Keratinocyte (primary cell): ENCODE data around the gene WDR76. TPM values are rescaled to one million over a fixed set of nuclear protein-coding genes. Genes with fewer than 3 reads are reported as not detected.
"Not testable (repeated sequence)": the region's sequence is repeated elsewhere in the genome, so short reads cannot be mapped to it uniquely, and the experiment has no call there.

ENCODE experiments used
- DNase-seq: peaks from one replicate; pipeline ENCODE4 v3.0.0-alpha.2; 2011; ENCODE audit warnings: low read depth, missing footprints, low spot score
- FAIRE-seq: peaks from 2 replicates; lab custom pipeline; 2011; peaks lifted over from hg19 to GRCh38; lab: Jason Lieb, UNC
- H2AFZ ChIP-seq: 2 replicates; pipeline ENCODE4 v1.6.0; 2012; ENCODE audit warnings: low read length, control low read depth, inconsistent platforms; ENCODE audit not compliant: control insufficient read depth
- H3K27ac ChIP-seq: 2 replicates; pipeline ENCODE4 v1.5.1; 2011; ENCODE audit warnings: low read length; ENCODE audit not compliant: control insufficient read depth, insufficient read depth
- H3K27me3 ChIP-seq: 3 replicates; pipeline ENCODE4 v1.6.0; 2011; ENCODE audit warnings: low read length; ENCODE audit not compliant: control insufficient read depth, insufficient read depth; ENCODE audit errors: extremely low read depth
- H3K36me3 ChIP-seq, 2 experiments: 2 replicates in 1 of 2; 3 replicates in 1 of 2; pipeline ENCODE4 v1.5.1; 2011; ENCODE audit warnings: low read length in 2 of 2, mild to moderate bottlenecking in 1 of 2; ENCODE audit not compliant: control insufficient read depth in 2 of 2, insufficient read depth in 2 of 2; ENCODE audit errors: extremely low read depth in 1 of 2
- H3K4me1 ChIP-seq: 3 replicates; pipeline ENCODE4 v1.5.1; 2011; ENCODE audit warnings: low read length; ENCODE audit not compliant: control insufficient read depth, insufficient read depth; ENCODE audit errors: extremely low read depth
- H3K4me2 ChIP-seq: 3 replicates; pipeline ENCODE4 v1.6.0; 2011; ENCODE audit warnings: low read depth, low read length; ENCODE audit not compliant: control insufficient read depth, insufficient read depth; ENCODE audit errors: extremely low read depth
- H3K4me3 ChIP-seq, 3 experiments: fragments of 200-600 bp in 1 of 3; sonication (generic) in 1 of 3; 2 replicates in 2 of 3; 3 replicates in 1 of 3; pipeline ENCODE4 v1.5.1; 2011 to 2016; ENCODE audit warnings: low read length in 3 of 3, mild to moderate bottlenecking in 3 of 3, control low read depth in 2 of 3, inconsistent platforms in 1 of 3, low read depth in 1 of 3, mixed read lengths in 1 of 3, mixed run types in 1 of 3, moderate library complexity in 1 of 3; ENCODE audit not compliant: control insufficient read depth in 2 of 3, insufficient read depth in 2 of 3; ENCODE audit errors: extremely low read depth in 1 of 3
- H3K79me2 ChIP-seq: 2 replicates; pipeline ENCODE4 v1.6.0; 2012; ENCODE audit warnings: low read length; ENCODE audit not compliant: control insufficient read depth, insufficient read depth
- H3K9ac ChIP-seq: 3 replicates; pipeline ENCODE4 v1.6.0; 2011; ENCODE audit warnings: low read length; ENCODE audit not compliant: control insufficient read depth, insufficient read depth; ENCODE audit errors: extremely low read depth
- H3K9me1 ChIP-seq: 3 replicates; pipeline ENCODE4 v1.6.0; 2011; ENCODE audit warnings: low read length; ENCODE audit not compliant: control insufficient read depth, insufficient read depth; ENCODE audit errors: extremely low read depth
- H3K9me3 ChIP-seq: 2 replicates; pipeline ENCODE4 v1.5.1; 2012; ENCODE audit warnings: low read depth, low read length; ENCODE audit not compliant: control insufficient read depth
- H4K20me1 ChIP-seq: 3 replicates; pipeline ENCODE4 v1.6.0; 2011; ENCODE audit warnings: low read length; ENCODE audit not compliant: control insufficient read depth, insufficient read depth; ENCODE audit errors: extremely low read depth
- CTCF ChIP-seq, 3 experiments: IDR thresholded peaks in 1 of 3; conservative IDR thresholded peaks in 1 of 3; optimal IDR thresholded peaks in 1 of 3; 2 replicates in 2 of 3; 3 replicates in 1 of 3; pipeline versions ENCODE3 to v1.5.1; 2011; ENCODE audit warnings: low read length in 3 of 3, mild to moderate bottlenecking in 3 of 3, moderate library complexity in 2 of 3, control low read depth in 1 of 3, inconsistent platforms in 1 of 3; ENCODE audit not compliant: insufficient read depth in 2 of 3; ENCODE audit errors: extremely low read depth in 1 of 3
- EZH2 ChIP-seq: IDR thresholded peaks from one replicate; pipeline ENCODE4 v1.6.1; 2012; ENCODE audit warnings: inconsistent platforms, mild to moderate bottlenecking, low read length, moderate library complexity
- dilution Hi-C: fragments of 300-500 bp; cut with MboI; formaldehyde crosslinking; loops from one replicate; pipeline ENCODE4 v1.7.0; 2020; ENCODE audit warnings: low sequenced_read_pairs; ENCODE audit not compliant: extremely low pct_ligation_motif_present
- polyA plus RNA-seq, 5 experiments: library from polyadenylated mRNA; depleted of rRNA in 3 of 5; stranded (reverse) in 3 of 5; stranded (forward) in 1 of 5; unstranded in 1 of 5; fragments of >200 nt; gene quantifications; 1 replicate in 1 of 5; 2 replicates in 3 of 5; 3 replicates in 1 of 5; pipeline versions ENCODE4 v1.2.1 to v1.2.3, GENCODE V29; 2011 to 2012; ENCODE audit warnings: missing spikeins in 2 of 5, low read depth in 1 of 5, low replicate concordance in 1 of 5

Gene WDR76
- polyA plus RNA-seq, 1 donor (not counting 4 experiments of a cell fraction or from before 2014, with no cell fraction given): 4.7 TPM

GRCh38 chr15:43826029-43826507, 734 bp upstream of the WDR76 start:
- DNase-seq: no peak
- Histone ChIP-seq H3K79me2 (peaks cover 31% of the 10 kb centered on the region), H3K4me2 (peak overlapping the region; percentile 96), H3K4me1 (peaks cover 16% of the 10 kb centered on the region), H3K9me3 (no peaks in the 10 kb centered on the region), H3K9ac (peak overlapping the region; percentile 80), H3K4me3 (peak overlapping the region in 2 of 3 experiments; percentile 66 to 73), H3K9me1 (no peaks in the 10 kb centered on the region), H3K36me3 (no peaks in the 10 kb centered on the region), H2AFZ (peak overlapping the region; percentile 94), H3K27me3 (no peaks in the 10 kb centered on the region), H4K20me1 (no peaks in the 10 kb centered on the region), H3K27ac (peak overlapping the region; percentile 40)
- dilution Hi-C loops: no loop called here
- TF ChIP-seq EZH2: no peak
- no peak for TF ChIP-seq CTCF (optimal IDR thresholded peaks at IDR 0.05 in 1 of 3, IDR thresholded peaks at IDR 0.05 in 1 of 3, conservative IDR thresholded peaks at IDR 0.05 in 1 of 3; ENCODE audit: extremely low read depth in 1 of 3, insufficient read depth in 2 of 3, low read length in 3 of 3)
- no peak for FAIRE-seq

GRCh38 chr15:43828061-43828657, 1.4 kb downstream of the WDR76 start:
- FAIRE-seq (no peak), DNase-seq (no peak)
- Histone ChIP-seq H3K4me1 (peaks cover 15% of the 10 kb centered on the region), H3K36me3 (no peaks in the 10 kb centered on the region), H3K27me3 (no peaks in the 10 kb centered on the region), H3K79me2 (peaks cover 12% of the 10 kb centered on the region), H3K4me3 (peak overlapping the region in 2 of 3 experiments; percentile 1 to 66), H3K9ac (no peak overlapping the region), H3K4me2 (peak overlapping the region; percentile 96), H2AFZ (peak overlapping the region; percentile 27), H3K27ac (no peak overlapping the region), H4K20me1 (no peaks in the 10 kb centered on the region), H3K9me3 (no peaks in the 10 kb centered on the region), H3K9me1 (no peaks in the 10 kb centered on the region)
- dilution Hi-C loops: no loop called here
- TF ChIP-seq CTCF (optimal IDR thresholded peaks at IDR 0.05 in 1 of 3, IDR thresholded peaks at IDR 0.05 in 1 of 3, conservative IDR thresholded peaks at IDR 0.05 in 1 of 3; ENCODE audit: extremely low read depth in 1 of 3, insufficient read depth in 2 of 3, low read length in 3 of 3) (no peak), EZH2 (no peak)

- H3K4me2 ChIP-seq, H3K9ac ChIP-seq, H3K79me2 ChIP-seq, H3K27ac ChIP-seq, H3K9me1 ChIP-seq, H3K4me1 ChIP-seq, H3K36me3 ChIP-seq, FAIRE-seq, H4K20me1 ChIP-seq, H3K9me3 ChIP-seq, H3K27me3 ChIP-seq, H3K4me3 ChIP-seq, dilution Hi-C loops, DNase-seq, H2AFZ ChIP-seq: not testable (repeated sequence)
Measured at GRCh38 chr15:43829951-43830540, 3.2 kb downstream of the WDR76 start.
